GM18951 (cell line): Measurements from ENCODE around the gene ANKS1B.

Experiments used
- POLR2A ChIP-seq: IDR thresholded peaks from 4 replicates; pipeline ENCODE4 v1.6.1; 2011; ENCODE audit warnings: mild to moderate bottlenecking; ENCODE audit not compliant: insufficient read length, insufficient read depth; ENCODE audit errors: extremely low read depth
- in situ Hi-C: fragments of 300-500 bp; cut with MboI; formaldehyde crosslinking; loops from one replicate; pipeline ENCODE4 v1.12.0; 2022; ENCODE audit warnings: low sequenced_read_pairs, mixed read lengths, inconsistent platforms; ENCODE audit not compliant: unreplicated experiment

Gene ANKS1B

GRCh38 chr12:98948343-98948949, 1036.3 kb downstream of the ANKS1B start:
- TF ChIP-seq POLR2A = no peak

DNA sequence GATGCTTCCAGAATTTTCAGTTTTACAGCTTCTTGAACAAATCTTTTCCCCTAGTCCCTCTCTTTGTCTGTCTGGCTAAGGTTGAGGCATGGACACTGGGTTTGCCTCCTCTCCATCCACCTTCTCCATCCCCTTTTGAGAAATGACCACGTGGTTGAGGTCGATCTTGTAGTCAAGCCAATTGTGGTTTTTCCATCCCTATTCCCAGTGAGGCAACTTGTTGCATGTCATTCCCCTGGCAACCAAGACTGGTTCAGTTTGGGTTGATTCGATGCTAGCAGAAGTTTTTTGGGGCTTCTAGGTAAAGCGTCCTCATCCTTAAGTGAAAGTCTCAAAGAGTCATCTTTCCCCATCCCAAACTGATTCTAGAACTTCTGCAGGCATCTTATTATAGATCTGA, 1038.9 kb downstream of the ANKS1B start:
- in situ Hi-C loops = no loop called here
- TF ChIP-seq POLR2A = no peak

More at GRCh38 chr12:98948343-98948949, 1036.3 kb downstream of the ANKS1B start:
- in situ Hi-C loops = no loop called here

GRCh38 chr12:98939926-98940325, 1044.8 kb downstream of the ANKS1B start:
- in situ Hi-C loops = no loop called here
- TF ChIP-seq POLR2A = no peak

GRCh38 chr12:98939350-98939749, 1045.4 kb downstream of the ANKS1B start:
- in situ Hi-C loops = no loop called here
- no peak for TF ChIP-seq POLR2A

- in situ Hi-C loops = no loop called here
- TF ChIP-seq POLR2A = no peak
These were observed 1048.9 kb downstream of the ANKS1B start for GRCh38 chr12:98935847-98936246.

- TF ChIP-seq POLR2A = no peak
- in situ Hi-C loops = no loop called here
These were observed 1061.9 kb downstream of the ANKS1B start for GRCh38 chr12:98922871-98923270.

DNA sequence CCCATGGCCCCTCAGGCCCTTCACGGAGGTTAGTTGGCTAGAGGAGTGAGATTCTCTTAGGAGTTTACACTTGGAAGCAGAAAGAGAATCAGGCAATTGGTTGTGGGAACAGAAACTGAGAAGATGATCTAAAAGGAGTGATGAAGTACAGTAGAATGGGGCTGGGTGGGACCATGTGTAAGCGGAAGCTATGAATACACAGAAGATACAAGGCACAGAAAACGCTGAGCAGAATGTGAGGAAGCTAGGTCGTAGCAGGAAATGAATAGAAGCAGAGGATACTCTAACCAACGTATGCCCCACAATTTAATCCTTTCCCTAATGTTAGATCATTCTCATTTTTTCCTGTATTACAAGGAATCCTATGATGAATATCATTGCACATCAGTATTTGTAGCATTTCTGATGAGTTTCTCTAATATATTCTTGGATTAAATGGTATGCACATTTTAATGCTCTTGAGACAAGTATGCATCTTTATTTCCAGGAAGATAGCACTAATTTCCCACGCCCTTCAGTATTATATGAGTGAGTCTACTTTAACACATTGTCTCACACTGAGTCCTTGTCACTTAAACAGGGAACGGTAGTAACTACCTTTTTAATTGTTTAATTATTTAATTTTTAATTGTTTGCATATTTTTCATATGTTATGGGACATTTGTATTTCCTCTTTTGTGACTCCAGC, 1066.4 kb downstream of the ANKS1B start:
- no peak for TF ChIP-seq POLR2A
- in situ Hi-C loops = no loop called here

DNA sequence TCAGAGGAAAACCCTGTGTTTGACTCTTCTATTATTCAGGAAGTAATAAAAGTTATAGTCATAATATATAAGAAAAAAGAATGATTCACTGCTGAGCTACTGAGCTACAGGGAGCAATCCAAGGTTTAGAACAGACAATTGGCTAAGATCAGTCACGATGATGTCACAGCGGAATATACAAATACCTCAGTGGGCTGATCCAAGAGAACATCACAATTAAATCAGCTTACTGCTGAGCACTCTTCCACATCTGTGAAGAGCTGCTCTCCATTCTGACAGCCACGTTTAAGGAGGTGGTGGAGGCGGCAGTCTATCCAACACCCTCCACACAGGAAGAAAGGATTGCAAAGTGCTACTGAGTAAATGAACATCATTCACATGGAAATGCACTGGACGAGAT, 1068.6 kb downstream of the ANKS1B start:
- in situ Hi-C loops = no loop called here
- TF ChIP-seq POLR2A = no peak

DNA sequence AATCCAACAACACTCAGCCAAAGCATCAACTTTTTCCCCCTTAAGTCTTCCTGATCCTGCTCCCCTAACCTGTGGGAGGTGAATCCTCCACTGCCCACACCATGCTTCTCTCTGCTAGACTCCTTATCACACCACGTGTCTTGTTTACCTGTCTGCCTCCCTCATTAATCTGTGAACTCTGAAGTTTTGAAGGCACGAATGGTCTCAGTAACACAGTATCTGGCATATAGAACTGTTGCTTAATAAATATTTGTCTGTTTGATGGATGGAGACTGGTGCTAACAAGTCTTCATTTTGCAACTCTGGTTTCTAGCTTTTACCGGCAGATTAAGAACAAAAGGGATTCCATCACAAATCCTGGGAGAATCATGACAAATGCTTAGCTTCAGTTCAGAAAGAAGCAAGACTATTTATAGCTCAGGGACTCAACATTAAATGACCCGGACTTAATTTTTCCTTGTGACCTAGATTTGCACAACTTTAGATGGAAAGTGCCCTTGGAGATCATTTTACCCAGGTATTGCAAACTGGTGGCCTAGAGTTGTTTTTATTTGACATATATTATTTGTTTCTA, 1072.2 kb downstream of the ANKS1B start:
- in situ Hi-C loops = no loop called here
- no peak for TF ChIP-seq POLR2A

DNA sequence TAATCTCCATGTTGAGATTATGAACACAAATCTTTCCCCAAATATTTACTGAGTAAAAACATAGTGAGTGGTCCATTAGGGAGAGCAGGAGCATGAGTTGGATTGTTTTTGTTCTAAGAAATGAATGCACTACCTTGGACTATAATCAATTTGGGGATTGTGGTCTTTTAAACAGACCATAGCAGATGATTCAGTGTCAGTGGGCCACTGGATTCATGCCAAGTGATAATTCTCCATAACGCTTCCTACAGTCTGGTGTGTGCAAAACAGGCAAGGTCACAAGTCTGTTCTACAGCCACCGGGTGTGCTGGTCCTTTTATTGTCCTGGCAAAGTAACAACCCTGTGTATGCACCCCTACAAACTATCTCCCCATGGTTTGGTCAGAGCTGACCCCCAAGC, 1073.3 kb downstream of the ANKS1B start:
- no peak for TF ChIP-seq POLR2A

DNA sequence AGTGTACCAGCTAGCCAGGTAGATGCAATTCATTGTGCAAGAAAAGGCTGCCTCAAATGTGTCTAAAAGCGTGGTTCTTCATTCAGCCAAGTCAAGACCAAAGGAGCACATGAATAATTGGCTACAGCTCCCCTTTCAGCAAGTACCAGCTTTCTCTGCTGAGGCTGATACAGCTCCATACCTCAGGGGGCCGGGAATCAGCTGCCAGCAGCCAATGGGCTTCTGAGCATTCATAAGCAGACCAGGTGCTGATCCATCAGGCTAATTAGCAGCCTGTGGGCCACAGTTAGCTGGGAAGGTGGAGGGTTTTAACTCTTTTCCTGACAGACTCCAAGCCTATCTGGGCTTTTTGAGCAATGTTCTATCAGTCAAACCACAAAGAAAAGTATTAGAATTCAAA, 1075.0 kb downstream of the ANKS1B start:
- in situ Hi-C loops = no loop called here
- TF ChIP-seq POLR2A = no peak

More for the DNA sequence above, 1073.3 kb downstream of the ANKS1B start:
- in situ Hi-C loops = no loop called here

DNA sequence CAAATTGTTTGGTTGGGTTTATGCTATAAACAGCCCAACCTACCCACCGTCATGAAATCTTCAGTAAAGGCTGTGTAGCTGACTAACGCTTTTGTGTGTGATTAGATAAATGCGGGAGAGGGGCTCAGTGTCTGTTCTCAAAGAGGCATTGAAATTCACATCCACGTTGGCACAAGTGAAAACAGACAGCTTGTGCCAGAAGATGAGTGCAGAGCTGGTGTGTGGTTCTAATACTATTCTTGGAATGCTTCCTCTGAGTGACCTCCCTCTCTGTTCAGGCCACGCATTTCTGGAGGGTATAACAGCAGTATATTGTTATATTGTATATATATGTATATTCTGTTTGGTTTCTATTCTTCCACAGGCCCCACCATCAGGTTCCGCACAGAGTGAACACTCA, 1075.9 kb downstream of the ANKS1B start:
- in situ Hi-C loops = no loop called here

DNA sequence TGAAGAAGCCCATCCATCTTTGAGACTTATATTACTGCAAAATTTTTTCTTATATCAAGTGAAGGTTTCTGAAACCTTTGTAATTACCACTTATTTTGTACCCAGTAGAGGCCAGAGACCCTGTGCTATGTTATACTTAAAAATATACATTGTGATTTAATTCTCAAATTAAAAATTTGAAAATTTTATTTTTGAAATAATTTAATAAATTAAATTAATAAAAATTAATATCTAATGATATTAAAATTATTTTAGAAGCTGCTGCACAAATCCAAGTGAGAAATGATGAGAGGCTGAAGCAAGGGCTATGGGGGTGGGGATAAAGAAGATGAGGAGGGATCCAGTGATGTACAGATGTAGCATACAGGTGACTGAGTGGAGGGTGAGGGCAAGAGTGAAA, 1080.9 kb downstream of the ANKS1B start:
- in situ Hi-C loops = no loop called here
- TF ChIP-seq POLR2A = no peak

More for the DNA sequence above, 1075.9 kb downstream of the ANKS1B start:
- no peak for TF ChIP-seq POLR2A

- no peak for TF ChIP-seq POLR2A
- in situ Hi-C loops = no loop called here
These were observed 1083.5 kb downstream of the ANKS1B start for GRCh38 chr12:98901189-98901588.
